Measurements from ENCODE around the gene PTPRN2.

Gene PTPRN2

GRCh38 chr7:157811946-157812345 lies 775.7 kb downstream of the PTPRN2 start:
- no peak for DNase-seq

- DNase-seq = no peak
These were observed 777.5 kb downstream of the PTPRN2 start for GRCh38 chr7:157809863-157810851.

- DNase-seq = no peak
These were observed 778.3 kb downstream of the PTPRN2 start for GRCh38 chr7:157809154-157809862.

GRCh38 chr7:157808042-157808441 lies 779.6 kb downstream of the PTPRN2 start:
- no peak for DNase-seq

- DNase-seq = no peak
These were observed 780.1 kb downstream of the PTPRN2 start for GRCh38 chr7:157807510-157807909.

DNA sequence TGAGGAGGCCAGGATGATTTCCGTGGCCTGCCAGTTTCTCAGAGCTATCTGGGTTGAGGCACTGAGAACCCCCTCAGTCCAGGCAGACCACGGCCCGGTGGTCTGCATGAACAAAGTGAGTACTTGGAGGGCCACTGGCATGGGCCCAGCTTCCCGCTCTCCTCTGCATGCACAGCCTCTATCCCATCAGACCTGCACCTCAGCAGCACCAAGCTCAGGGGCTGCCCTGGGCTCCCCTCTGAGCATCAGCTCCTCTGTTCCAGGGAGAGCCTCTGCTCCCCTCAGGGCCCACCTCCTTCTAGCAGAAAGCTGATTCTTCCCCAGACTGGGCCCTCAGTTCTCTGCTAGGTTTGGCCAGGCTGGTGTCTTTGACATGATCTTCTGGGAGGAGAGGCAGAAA lies 780.9 kb downstream of the PTPRN2 start:
- DNase-seq = no peak

DNA sequence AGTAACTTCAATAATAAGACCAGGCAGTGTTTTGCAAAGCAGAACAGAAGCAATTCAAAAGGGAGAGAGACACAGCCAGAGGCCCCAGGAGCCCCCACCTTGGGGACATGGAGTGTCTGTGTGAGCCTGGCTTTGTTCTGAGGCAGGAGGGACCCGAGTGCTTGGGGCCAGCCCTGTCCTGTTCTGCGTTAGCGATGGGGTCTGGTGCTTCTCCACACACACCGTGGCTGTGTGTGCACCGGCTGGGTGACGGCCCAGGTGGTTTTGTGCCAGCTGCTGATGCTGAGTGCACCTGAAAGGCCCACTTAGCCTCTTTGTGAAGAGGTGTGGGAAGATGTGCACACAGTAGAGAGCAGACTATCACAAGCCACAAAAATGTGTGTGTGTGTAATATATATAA lies 781.9 kb downstream of the PTPRN2 start:
- DNase-seq = no peak

GRCh38 chr7:157803906-157804305 lies 783.7 kb downstream of the PTPRN2 start:
- no peak for DNase-seq

DNA sequence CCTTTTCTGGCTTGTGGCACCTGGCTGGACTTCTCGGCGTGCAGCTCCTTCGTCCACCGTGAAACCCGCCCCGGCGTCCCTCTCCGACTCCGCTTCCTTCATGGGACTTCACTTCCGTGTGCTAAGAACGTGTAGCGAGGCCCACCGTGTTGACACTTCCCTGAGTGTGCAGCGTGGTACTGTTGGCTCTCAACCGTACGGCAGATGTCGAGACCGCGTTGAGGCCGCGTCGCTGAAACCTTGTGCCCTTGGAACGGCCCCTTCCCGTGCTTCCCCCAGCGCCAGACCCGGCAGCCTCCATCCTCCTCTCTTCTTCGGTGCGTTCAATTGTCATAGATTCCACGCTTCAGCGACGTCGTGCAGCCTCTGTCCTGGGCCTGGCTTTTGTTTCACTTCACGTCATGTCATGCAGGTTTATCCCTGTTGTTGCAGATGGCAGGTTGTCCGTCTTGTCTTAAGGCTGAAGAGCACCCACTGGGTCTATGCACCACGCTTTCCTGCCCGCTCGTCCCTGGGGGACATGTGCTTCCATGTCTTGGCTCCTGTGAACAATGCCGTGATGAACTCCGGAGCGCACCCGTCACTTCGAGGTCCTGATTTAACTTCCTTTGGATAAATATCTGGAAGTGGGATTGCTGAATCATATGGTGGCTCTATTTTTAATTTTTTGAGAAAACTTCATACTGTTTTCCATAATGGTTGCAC lies 785.5 kb downstream of the PTPRN2 start:
- no peak for DNase-seq

DNA sequence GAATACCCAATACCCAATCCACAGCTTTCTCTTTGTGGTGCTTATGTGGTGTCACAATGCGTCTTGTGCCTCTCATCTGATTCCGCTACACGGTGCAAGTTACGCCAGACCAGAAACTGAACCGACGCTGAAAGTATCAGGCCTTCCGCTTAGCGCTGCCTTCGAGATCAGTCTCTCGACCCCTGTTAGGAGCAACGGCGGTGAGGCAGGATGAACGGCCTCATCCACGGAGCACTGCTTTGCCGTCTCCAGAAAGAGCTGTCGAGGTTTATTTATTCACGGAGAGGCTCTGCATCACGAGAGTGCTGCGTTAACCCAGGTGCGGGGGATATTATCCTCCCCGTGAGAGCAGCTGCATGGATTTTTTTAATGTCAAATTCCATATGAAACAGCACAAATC lies 786.5 kb downstream of the PTPRN2 start:
- DNase-seq = no peak

- DNase-seq = no peak
These were observed 787.3 kb downstream of the PTPRN2 start for GRCh38 chr7:157800281-157800680.

GRCh38 chr7:157799076-157799685 lies 788.4 kb downstream of the PTPRN2 start:
- DNase-seq = no peak

DNA sequence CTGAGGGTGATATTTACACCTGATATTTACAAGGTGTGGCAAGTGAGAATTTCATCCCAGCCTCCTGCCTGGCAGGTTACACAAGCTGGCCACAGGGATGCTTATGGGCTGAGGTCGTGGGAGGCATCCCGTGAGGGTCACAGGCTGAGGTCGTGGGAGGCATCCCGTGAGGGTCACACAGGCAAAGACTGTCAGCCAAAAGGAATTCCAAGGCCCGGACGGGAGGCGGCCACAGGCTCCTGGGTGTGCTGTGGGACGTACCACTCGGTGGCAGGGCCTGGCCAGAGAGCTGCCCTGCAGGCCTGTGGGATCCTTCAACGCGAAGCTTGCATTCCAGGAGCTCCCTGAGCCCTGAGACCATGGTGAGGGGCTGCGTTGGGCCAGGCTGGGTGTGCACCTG lies 790.3 kb downstream of the PTPRN2 start:
- no peak for DNase-seq

GRCh38 chr7:157796846-157797245 lies 790.8 kb downstream of the PTPRN2 start:
- no peak for DNase-seq

- no peak for DNase-seq
These were observed 792.0 kb downstream of the PTPRN2 start for GRCh38 chr7:157795643-157796042.

DNA sequence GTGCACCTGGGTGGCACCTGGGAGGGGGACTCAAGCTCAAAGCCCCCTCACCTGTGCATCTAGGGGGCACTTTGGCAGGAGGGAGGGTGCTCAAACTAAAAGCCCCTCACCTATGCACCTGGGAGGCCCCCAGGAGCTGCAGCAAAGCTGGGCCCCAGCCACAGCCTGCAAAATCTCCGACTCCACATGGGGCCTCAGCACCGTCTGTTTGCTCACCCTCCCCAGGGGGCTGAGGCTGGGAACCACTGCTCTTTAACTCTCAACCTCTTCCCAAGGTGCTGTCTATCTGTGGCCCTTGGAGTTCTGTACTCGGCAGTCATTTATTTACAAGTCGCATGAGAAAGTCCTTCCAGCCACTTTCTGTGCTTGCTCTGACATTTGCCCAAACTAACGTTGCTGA lies 792.4 kb downstream of the PTPRN2 start:
- DNase-seq = no peak

DNA sequence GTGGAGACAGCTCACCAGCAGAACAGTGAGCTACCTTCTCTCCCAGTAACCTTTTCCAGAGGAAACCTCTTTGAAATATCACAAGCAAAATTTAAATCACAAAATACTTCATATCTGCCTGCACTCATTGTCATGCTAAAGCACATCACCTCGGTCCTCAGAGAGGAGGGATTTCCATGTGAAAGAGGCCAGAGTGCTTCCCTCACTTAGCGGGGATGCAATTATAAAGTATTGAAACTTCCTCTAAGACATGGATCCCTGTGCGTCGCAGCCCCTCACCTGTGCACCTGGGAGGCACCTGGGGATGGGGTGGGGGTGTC lies 792.9 kb downstream of the PTPRN2 start:
- DNase-seq = no peak

GRCh38 chr7:157793973-157794745 lies 793.5 kb downstream of the PTPRN2 start:
- no peak for DNase-seq

- no peak for DNase-seq
These were observed 794.6 kb downstream of the PTPRN2 start for GRCh38 chr7:157793087-157793353.

DNA sequence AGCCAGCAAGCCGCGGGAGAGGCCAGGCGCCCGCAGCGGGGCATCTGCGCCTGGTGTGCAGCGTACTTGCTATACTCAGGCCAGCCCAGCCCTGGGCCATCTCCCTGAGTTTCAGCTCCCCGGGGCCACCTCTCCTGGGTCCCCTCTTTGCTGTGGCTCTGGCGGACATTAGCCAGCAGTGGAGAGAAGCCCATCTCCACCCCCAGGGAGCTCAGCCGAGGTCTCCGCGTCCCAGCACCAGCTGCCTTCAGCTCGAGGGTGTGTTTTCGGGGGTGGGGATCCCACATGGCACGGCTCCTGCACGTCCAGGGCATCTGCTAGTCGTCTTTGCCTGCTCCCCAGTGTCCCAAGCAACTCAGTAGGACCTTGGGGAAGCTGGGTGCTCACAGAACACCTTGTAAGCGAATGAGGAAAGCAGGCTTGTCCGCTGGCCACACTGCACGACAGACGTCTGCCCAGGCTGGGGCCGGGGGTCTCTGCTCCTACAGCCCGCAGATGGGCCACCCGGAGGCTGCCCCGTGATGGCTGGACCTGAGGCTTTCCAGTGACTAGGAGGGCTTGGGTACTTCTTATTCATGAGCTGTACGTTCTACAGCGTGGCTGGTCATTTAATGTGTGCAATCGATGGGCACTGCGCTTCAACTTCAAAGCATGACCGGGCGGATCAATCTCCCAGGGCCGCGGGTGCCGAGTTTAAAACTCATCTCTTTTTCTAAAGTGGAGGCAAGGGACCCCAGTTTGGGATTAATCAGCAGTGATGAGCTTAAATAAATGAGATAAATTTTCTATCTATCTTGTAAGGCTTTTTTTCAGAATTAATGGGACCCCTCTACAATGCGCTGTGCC lies 795.2 kb downstream of the PTPRN2 start:
- DNase-seq = no peak

DNA sequence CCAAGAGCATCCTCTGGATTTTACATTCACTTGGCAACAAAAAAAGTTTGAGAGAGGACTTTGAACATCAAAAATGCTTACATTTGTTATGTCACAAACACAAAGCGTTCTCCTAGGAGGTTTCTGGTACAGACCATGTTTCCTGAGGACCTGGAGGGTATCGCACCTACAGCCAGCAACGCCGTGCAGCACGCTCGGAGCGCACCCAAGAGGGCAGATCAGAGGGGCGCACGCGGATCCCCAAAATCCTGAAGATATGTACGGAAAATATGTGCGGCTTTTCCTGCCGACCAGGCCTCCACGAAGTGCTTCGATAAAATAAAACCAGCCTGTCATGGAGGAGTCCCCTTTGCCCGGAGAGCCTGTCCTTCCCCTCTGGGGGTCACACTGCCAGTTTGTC lies 796.0 kb downstream of the PTPRN2 start:
- no peak for DNase-seq

- DNase-seq = no peak
These were observed 796.4 kb downstream of the PTPRN2 start for GRCh38 chr7:157791261-157791660.
